GM21390 (cell line): Measurements from ENCODE around the gene PRKCZ.

ENCODE experiments used
- ATAC-seq: cut with Tn5 transposase; IDR thresholded peaks from one replicate; pipeline ENCODE4 v1.9.1; 2021; ENCODE audit not compliant: unreplicated experiment

PRKCZ gene

GRCh38 chr1:2024451-2024850 lies 25.8 kb upstream of the PRKCZ start:
- no peak for ATAC-seq

GRCh38 chr1:2024887-2025286 lies 25.3 kb upstream of the PRKCZ start:
- ATAC-seq = no peak

- no peak for ATAC-seq
These were observed 24.7 kb upstream of the PRKCZ start for GRCh38 chr1:2025491-2025981.

- ATAC-seq = no peak
These were observed 22.1 kb upstream of the PRKCZ start for GRCh38 chr1:2027961-2028583.

- ATAC-seq = no peak
These were observed 21.2 kb upstream of the PRKCZ start for GRCh38 chr1:2028870-2029560.

- no peak for ATAC-seq
These were observed 20.6 kb upstream of the PRKCZ start for GRCh38 chr1:2029561-2029960.

GRCh38 chr1:2030076-2030871 lies 19.9 kb upstream of the PRKCZ start:
- ATAC-seq = no peak

- ATAC-seq = no peak
These were observed 18.4 kb upstream of the PRKCZ start for GRCh38 chr1:2031546-2032540.

- no peak for ATAC-seq
These were observed 17.5 kb upstream of the PRKCZ start for GRCh38 chr1:2032737-2033136.

GRCh38 chr1:2033165-2033564 lies 17.0 kb upstream of the PRKCZ start:
- no peak for ATAC-seq

- ATAC-seq = no peak
These were observed 13.9 kb upstream of the PRKCZ start for GRCh38 chr1:2036287-2036686.

GRCh38 chr1:2037314-2037979 lies 12.8 kb upstream of the PRKCZ start:
- no peak for ATAC-seq

GRCh38 chr1:2038229-2038628 lies 12.0 kb upstream of the PRKCZ start:
- no peak for ATAC-seq

- no peak for ATAC-seq
These were observed 11.0 kb upstream of the PRKCZ start for GRCh38 chr1:2039251-2039650.

GRCh38 chr1:2041305-2041704 lies 8.9 kb upstream of the PRKCZ start:
- no peak for ATAC-seq

GRCh38 chr1:2041887-2042286 lies 8.3 kb upstream of the PRKCZ start:
- ATAC-seq = no peak

GRCh38 chr1:2042830-2043773 lies 7.1 kb upstream of the PRKCZ start:
- no peak for ATAC-seq

- no peak for ATAC-seq
These were observed 6.3 kb upstream of the PRKCZ start for GRCh38 chr1:2043886-2044285.
